WTC11 (cell line): ENCODE data around the gene MTOR. TPM values are rescaled to one million over a fixed set of nuclear protein-coding genes. Genes with fewer than 3 reads are reported as not detected.

Experiments used
- ATAC-seq: fragments of 200-7000 bp; cut with Tn5 transposase; 2 replicates; pipeline ENCODE4 v1.10.0; 2021; ENCODE audit warnings: mild to moderate bottlenecking, moderate library complexity
- CTCF ChIA-PET: fragments of 300-600 bp; sonication (Branson Sonifier 250); formaldehyde crosslinking; loops from one replicate; lab custom pipeline; 2021; ENCODE audit warnings: antibody characterized with exemption; lab: Charles Lee
- POLR2A ChIA-PET: fragments of 350-600 bp; sonication (Branson Sonifier 250); formaldehyde crosslinking; loops from one replicate; lab custom pipeline; 2021; ENCODE audit warnings: antibody characterized with exemption; lab: Charles Lee
- DNase-seq: peaks from one replicate; pipeline ENCODE4 v3.0.0; 2021; ENCODE audit warnings: low spot score
- H3K27ac Mint-ChIP-seq: 2 replicates; pipeline ENCODE4 v1.8.0; 2021; ENCODE audit warnings: mixed read lengths
- H3K27me3 Mint-ChIP-seq: 2 replicates; pipeline ENCODE4 v1.8.0; 2021; ENCODE audit warnings: low read depth, mild to moderate bottlenecking, moderate library complexity, mixed read lengths
- H3K36me3 Mint-ChIP-seq: 2 replicates; pipeline ENCODE4 v1.8.0; 2021; ENCODE audit warnings: mixed read lengths
- H3K4me1 Mint-ChIP-seq: 2 replicates; pipeline ENCODE4 v1.8.0; 2022; ENCODE audit warnings: mixed read lengths
- H3K4me3 Mint-ChIP-seq: 2 replicates; pipeline ENCODE4 v1.8.0; 2021; ENCODE audit warnings: mild to moderate bottlenecking, moderate library complexity, mixed read lengths
- H3K9me3 Mint-ChIP-seq: 2 replicates; pipeline ENCODE4 v1.8.0; 2021; ENCODE audit warnings: mixed read lengths
- ATF6 ChIP-seq: sonication (generic); formaldehyde crosslinking; IDR thresholded peaks from 2 replicates; pipeline ENCODE4 v1.8.1; 2023; ENCODE audit warnings: mild to moderate bottlenecking, missing genetic modification reagents
- CREM ChIP-seq: sonication (generic); formaldehyde crosslinking; IDR thresholded peaks from 2 replicates; pipeline ENCODE4 v1.8.1; 2022; ENCODE audit warnings: mild to moderate bottlenecking, missing genetic modification reagents, moderate library complexity
- CTCF ChIP-seq: fragments of 200-600 bp; IDR thresholded peaks from 2 replicates; pipeline ENCODE4 v1.8.0; 2022; ENCODE audit warnings: antibody characterized with exemption
- E2F4 ChIP-seq: sonication (generic); formaldehyde crosslinking; IDR thresholded peaks from 2 replicates; pipeline ENCODE4 v1.8.1; 2022; ENCODE audit warnings: low read depth, mild to moderate bottlenecking, moderate library complexity, missing genetic modification reagents, borderline replicate concordance
- E2F5 ChIP-seq: sonication (generic); formaldehyde crosslinking; IDR thresholded peaks from 2 replicates; pipeline ENCODE4 v1.8.1; 2022; ENCODE audit warnings: mild to moderate bottlenecking, moderate library complexity, missing genetic modification reagents
- FOXP1 ChIP-seq: sonication (generic); formaldehyde crosslinking; IDR thresholded peaks from 2 replicates; pipeline ENCODE4 v1.8.0; 2022; ENCODE audit warnings: missing genetic modification reagents, mild to moderate bottlenecking, moderate library complexity, borderline replicate concordance
- HMGXB4 ChIP-seq: sonication (generic); formaldehyde crosslinking; IDR thresholded peaks from 2 replicates; pipeline ENCODE4 v1.8.1; 2023; ENCODE audit warnings: mild to moderate bottlenecking, moderate library complexity, missing genetic modification reagents
- IRF1 ChIP-seq: sonication (generic); formaldehyde crosslinking; IDR thresholded peaks from 2 replicates; pipeline ENCODE4 v1.8.0; 2023; ENCODE audit warnings: missing genetic modification reagents
- JUN ChIP-seq: sonication (generic); formaldehyde crosslinking; IDR thresholded peaks from 2 replicates; pipeline ENCODE4 v1.8.0; 2023; ENCODE audit warnings: mild to moderate bottlenecking, missing genetic modification reagents
- KAT7 ChIP-seq: sonication (generic); formaldehyde crosslinking; IDR thresholded peaks from 2 replicates; pipeline ENCODE4 v1.8.1; 2023; ENCODE audit warnings: missing genetic modification reagents, mild to moderate bottlenecking, borderline replicate concordance
- MLX ChIP-seq: sonication (generic); formaldehyde crosslinking; IDR thresholded peaks from 2 replicates; pipeline ENCODE4 v1.8.1; 2023; ENCODE audit warnings: mild to moderate bottlenecking, missing genetic modification reagents, moderate library complexity
- MXD4 ChIP-seq: fragments of 250-450 bp; sonication (Bioruptor Pico); IDR thresholded peaks from 2 replicates; pipeline ENCODE4 v1.8.0; 2021; ENCODE audit warnings: mild to moderate bottlenecking, moderate library complexity, borderline replicate concordance
- MYBL2 ChIP-seq: sonication (generic); formaldehyde crosslinking; IDR thresholded peaks from 2 replicates; pipeline ENCODE4 v1.8.1; 2023; ENCODE audit warnings: mild to moderate bottlenecking, moderate library complexity, missing genetic modification reagents
- PRDM15 ChIP-seq: sonication (generic); formaldehyde crosslinking; IDR thresholded peaks from 2 replicates; pipeline ENCODE4 v1.8.0; 2022; ENCODE audit warnings: missing genetic modification reagents
- RELA ChIP-seq: sonication (generic); formaldehyde crosslinking; IDR thresholded peaks from 2 replicates; pipeline ENCODE4 v1.8.1; 2022; ENCODE audit warnings: missing genetic modification reagents, mild to moderate bottlenecking, borderline replicate concordance
- SMAD3 ChIP-seq: sonication (generic); formaldehyde crosslinking; IDR thresholded peaks from 2 replicates; pipeline ENCODE4 v1.8.0; 2022; ENCODE audit warnings: missing genetic modification reagents, mild to moderate bottlenecking, borderline replicate concordance
- TP53 ChIP-seq: sonication (generic); formaldehyde crosslinking; IDR thresholded peaks from 2 replicates; pipeline ENCODE4 v1.8.1; 2023; ENCODE audit warnings: mild to moderate bottlenecking, missing genetic modification reagents
- ZNF121 ChIP-seq: sonication (generic); formaldehyde crosslinking; IDR thresholded peaks from 2 replicates; pipeline ENCODE4 v1.8.0; 2023; ENCODE audit warnings: missing genetic modification reagents
- ZNF317 ChIP-seq: sonication (generic); formaldehyde crosslinking; IDR thresholded peaks from 2 replicates; pipeline ENCODE4 v1.8.1; 2023; ENCODE audit warnings: low read depth, mild to moderate bottlenecking, moderate library complexity, missing genetic modification reagents, borderline replicate concordance
- total RNA-seq: library from RNA; stranded (reverse); gene quantifications from 3 replicates; pipeline ENCODE4 v1.2.3, GENCODE V29; 2021

MTOR gene
- total RNA-seq, 1 experiment from 2014 or later, result 65.0 TPM

GRCh38 chr1:11145741-11146140 lies 116.6 kb downstream of the MTOR start:
- no peak overlapping the region for H3K4me3 Mint-ChIP-seq
- TF ChIP-seq FOXP1 (CRISPR knock-in tag) (no peak), IRF1 (CRISPR knock-in tag) (no peak), RELA (no peak), ATF6 (CRISPR knock-in tag) (no peak), SMAD3 (CRISPR knock-in tag) (no peak), MYBL2 (CRISPR knock-in tag) (no peak)
- no peaks in the 10 kb centered on the region for H3K27me3 Mint-ChIP-seq
- H3K9me3 Mint-ChIP-seq, result no peaks in the 10 kb centered on the region
- H3K4me1 Mint-ChIP-seq, result peaks cover 12% of the 10 kb centered on the region
- DNase-seq, result no peak
- ChIA-PET CTCF (no interaction called here), POLR2A (no interaction called here)
- H3K36me3 Mint-ChIP-seq, result peaks cover 44% of the 10 kb centered on the region
- no peak for ATAC-seq
- no peak overlapping the region for H3K27ac Mint-ChIP-seq

- Mint-ChIP-seq H3K27me3 (no peaks in the 10 kb centered on the region), H3K9me3 (no peaks in the 10 kb centered on the region), H3K27ac (no peak overlapping the region), H3K4me1 (peaks cover 12% of the 10 kb centered on the region), H3K4me3 (no peak overlapping the region), H3K36me3 (peaks cover 37% of the 10 kb centered on the region)
- ChIA-PET POLR2A (no interaction called here), CTCF (no interaction called here)
- no peak for ATAC-seq
- DNase-seq, result no peak
- TF ChIP-seq MXD4 (CRISPR knock-in tag) (no peak), ZNF121 (CRISPR knock-in tag) (no peak), CTCF (no peak), ZNF317 (CRISPR knock-in tag) (no peak), HMGXB4 (no peak), E2F5 (CRISPR knock-in tag) (no peak), FOXP1 (CRISPR knock-in tag) (no peak), IRF1 (CRISPR knock-in tag) (no peak), TP53 (CRISPR knock-in tag) (no peak), JUN (CRISPR knock-in tag) (no peak), MLX (CRISPR knock-in tag) (no peak), KAT7 (CRISPR knock-in tag) (no peak), CREM (CRISPR knock-in tag) (no peak), E2F4 (CRISPR knock-in tag) (no peak), PRDM15 (CRISPR knock-in tag) (no peak)
Observed at GRCh38 chr1:11144570-11145256, 117.6 kb downstream of the MTOR start.
